ENCODE measurements around the gene TMBIM6. TPM values are rescaled to one million over a fixed set of nuclear protein-coding genes. Genes with fewer than 3 reads are reported as not detected.
A peak's percentile ranks its signal among the peaks of the same experiment; 100 is the strongest.

TMBIM6 gene
- polyA plus RNA-seq, 12 donors, result 244 to 709 (median 288) TPM

DNA sequence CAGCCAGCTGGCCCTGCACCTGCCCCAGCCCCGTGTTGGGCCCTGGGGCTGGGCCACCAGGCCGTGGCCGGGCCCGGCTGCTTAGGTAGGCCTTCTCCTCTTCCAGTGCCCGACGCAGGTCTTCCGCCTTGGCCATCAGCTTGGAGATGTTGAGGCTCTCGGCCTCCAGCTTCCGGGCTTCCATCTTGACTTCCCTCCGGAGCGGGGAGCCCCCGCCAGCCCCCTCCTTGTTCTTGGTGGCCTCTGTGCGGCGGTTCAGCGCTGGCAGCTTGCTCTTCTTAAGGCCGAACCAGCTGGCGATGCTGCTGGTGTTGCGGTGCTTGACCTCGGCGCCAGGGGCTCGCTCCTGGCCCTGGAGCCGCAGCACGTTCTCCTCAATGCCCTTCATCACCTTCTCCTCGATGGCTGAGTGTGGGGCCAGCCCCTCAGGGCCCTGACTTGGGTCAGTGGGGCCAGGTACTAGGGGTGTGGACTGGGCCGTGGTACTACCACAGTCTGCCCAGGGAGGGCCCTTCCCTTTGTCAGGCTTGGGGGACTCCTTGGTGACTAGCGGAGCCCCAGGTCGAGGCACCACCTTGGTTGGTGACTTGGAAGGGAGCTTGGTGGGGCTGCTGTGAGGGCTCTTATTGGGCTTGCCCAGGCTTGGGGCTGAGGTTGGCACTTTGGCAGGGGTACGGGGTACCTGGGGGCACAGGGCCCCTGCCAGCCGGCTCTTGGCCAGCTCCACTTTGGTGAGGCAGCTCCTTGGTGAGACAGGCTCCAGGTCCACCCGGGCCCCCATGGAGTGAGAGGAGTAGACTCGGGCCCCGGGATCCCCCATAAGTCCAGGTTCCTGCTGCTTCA lies 53.7 kb downstream of the TMBIM6 start:
- DNase-seq, result no peak

DNA sequence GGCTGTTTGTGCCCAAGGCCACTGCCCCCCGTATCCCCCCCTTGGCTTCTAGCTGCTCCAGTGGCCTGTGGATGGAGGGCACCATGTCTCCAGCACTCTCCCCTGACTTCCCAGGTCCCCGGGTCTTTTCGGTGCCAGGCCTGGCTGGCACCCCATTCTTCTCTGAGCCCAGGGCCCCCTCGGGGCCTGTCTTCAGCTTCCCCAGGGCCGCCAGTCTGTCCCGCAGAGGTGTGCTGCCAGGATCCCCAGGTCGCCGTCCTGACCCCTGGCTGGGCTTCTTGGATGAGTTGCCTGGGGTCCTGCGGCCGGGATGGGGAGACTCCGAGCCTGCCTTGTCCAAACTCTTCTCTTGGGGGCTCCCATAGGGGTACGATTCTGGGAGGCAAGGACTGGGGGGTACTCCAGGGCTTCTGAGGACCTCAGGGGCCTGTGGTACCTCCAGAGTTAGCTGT lies 54.3 kb downstream of the TMBIM6 start:
- DNase-seq, result no peak

DNA sequence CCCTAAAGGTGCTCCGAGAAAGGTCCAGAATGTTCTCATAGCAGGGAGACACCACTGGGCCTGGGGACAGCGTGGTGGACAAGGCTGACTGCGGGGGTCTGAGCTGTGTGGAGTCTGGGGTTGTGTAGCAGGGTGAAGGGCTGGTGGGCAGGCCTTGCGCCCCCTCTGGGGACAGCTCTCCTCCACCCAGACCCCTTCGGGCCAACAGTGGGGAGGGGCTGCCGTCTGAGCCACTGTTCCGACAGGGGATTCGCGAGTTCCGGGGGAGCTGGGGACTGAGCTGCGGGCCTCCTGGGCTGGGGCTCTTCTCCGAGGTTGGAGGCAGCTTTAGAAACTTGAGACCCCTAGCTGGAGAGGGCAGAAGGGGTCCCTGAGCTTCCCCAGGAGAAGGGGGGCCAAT lies 54.8 kb downstream of the TMBIM6 start:
- no peak for DNase-seq

DNA sequence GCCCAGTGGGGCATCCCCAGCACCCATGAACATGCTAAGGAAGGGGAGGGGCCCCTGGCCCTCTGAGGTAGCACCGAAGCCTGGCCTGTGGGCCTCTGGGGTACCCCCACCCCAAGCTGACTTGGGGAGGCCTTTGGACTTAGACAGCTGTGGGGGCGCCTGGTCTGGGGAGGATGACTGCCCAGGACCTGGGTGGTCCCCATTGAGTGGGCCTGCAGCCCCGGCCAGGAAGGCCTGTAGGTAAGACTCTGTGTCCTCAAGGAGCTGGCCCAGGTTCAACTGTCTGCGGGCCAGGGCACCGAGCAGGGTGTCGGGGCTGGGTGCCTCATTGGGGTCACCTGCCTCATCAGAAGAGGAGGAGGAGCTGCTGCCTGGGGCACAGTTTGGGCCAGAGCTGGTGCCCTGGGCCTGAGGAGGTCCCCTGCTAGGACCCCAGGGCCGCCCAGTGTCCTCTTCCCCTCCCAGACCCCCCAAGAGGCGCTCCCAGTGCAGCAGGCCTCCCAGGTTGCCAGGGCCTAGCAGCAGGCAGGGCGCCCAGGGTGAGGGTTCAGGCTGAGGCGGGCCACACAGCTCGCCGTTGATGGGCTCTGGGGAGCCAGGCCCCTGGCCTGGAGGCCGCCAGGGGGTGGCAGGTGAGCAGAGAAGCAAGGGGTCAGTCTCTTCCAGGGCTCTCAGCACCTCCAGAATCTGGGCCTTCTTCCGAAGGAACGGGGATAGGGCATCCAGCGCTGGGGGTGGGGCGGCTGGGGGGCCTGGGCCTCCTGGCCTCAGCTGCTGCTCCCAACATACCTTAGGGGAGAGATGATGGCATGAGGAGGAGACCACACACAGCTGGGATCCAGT lies 55.5 kb downstream of the TMBIM6 start:
- DNase-seq, result no peak

DNA sequence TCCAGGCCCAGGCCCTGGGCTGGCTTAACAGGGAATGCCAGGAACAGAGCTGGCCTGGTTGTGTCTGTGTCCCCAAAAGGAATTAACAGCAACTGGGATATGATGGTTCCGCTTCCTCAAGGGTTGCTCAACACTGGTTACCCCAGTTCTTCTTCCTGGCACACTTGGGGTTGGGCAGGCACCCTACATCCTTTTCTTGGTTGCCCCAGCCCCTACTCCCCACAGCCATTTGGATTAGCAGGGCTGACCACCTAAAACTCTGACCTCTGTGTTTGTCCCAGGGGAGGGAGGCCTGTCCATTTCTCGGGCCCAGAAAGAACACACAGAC lies 56.1 kb downstream of the TMBIM6 start:
- no peak for DNase-seq

DNA sequence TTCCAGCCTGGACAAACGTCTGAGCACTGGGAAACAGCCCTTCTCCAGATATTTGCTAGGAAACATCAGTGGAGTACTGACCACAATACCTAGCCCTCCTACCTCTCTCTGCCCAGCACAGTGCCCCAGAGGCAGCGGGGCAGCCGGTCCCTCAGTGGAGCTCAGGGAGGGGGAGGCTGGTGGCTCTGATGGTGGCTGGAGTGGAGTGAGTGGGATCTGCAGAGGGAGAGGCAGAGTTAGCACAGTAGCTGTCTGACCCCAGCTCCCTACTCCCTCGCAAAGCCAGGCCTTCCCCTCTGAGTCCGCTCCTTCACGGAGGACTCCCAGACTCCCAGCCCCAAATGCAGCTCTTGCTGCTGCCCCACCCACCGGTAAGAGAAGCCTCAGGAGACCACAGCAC lies 56.9 kb downstream of the TMBIM6 start:
- no peak for DNase-seq

DNA sequence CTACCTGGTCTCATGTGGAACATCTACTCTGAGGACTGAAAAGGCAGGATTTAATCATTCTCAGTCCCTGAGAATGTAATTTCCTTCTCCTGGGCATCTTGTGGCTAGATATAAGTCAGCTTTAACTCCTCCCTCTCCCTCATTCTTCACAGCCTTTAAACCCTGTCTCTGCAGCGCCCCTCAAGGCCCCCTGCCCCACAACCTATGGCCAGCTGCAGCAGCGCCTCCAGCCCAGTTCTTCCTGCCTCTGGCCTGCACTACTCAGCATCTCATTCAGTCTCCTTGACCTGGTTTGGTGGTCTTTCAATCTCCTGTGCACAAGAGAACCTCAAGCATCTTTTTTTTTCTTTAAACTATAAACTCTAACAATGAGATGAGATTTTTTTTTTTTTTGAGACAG lies 57.6 kb downstream of the TMBIM6 start:
- no peak for DNase-seq

DNA sequence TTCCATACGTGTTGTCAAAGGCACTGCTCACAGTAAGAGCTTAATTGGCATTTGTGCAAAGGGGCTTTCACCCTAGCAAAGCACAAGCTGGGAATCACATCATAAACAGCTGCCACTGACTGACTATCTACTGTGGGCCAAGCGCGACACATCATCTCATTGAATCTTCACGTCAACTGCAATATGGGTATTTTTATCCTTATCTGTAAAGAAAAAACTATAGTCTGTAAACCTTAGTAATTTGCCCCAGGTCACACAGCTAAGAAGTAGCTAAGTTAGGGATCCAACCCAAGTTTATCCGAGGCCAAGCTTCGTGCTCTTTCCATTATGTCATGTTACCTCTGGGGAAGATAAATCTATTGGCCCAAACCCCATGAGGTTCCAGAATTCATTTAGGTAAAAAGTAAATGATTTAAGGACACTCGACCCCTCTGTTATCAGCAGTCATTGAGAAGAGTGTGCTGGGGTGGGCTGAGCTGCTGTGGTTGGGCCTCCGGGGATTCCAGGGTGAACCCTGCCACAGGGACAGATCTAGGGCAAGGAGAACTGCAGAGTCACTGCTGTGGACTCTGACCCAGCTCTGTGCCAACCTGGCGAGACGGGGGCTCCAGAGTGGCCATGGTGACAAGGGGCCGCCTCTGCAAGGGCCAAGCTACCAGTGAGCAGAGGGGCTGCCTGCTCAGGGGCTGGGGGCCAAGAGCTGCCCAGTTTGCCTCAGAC lies 59.2 kb downstream of the TMBIM6 start:
- no peak for DNase-seq

DNA sequence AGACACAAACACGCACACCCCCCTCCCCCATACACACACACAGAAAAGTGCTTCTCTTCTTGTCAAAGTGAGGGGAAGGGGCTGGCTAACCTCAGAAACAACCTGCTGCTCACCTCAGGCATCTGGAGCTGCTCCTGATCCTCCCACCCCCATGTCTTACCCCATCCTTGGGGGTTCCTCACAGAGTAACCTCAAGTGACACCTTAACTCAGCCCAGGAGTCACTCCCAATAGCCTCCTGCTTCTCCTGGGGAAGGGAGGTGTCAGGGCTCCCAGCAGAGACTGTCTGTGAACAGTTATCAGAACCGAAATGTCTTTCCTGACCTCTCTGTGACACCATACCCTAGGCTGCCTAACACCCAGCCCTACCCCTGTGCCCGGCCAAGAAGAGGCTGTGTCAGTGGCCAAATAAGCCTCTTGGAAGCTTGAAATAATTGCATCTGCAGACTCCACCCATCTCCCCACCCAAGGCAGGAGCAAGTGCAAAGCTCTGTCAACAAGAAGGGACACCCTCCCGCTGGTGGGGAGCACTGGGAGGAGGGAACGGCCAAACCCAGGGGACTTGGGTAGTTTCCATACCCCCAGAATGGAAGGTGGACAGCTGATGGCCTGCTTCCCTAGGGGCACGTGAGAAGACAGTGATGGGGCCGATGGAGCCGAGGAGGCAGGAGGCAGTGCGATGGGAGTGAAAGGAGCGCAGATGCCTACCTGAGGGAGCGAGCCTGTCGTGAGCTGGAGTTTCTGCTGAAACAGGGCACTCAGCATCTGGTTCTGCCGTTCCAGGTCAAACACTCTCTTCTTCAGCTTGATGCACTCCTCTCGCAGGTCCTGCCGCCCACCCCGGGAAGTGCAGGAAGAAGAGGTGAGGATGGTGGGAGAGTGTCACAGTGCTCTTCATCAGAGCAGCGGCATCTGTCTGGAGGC lies 60.0 kb downstream of the TMBIM6 start:
- no peak for DNase-seq

DNA sequence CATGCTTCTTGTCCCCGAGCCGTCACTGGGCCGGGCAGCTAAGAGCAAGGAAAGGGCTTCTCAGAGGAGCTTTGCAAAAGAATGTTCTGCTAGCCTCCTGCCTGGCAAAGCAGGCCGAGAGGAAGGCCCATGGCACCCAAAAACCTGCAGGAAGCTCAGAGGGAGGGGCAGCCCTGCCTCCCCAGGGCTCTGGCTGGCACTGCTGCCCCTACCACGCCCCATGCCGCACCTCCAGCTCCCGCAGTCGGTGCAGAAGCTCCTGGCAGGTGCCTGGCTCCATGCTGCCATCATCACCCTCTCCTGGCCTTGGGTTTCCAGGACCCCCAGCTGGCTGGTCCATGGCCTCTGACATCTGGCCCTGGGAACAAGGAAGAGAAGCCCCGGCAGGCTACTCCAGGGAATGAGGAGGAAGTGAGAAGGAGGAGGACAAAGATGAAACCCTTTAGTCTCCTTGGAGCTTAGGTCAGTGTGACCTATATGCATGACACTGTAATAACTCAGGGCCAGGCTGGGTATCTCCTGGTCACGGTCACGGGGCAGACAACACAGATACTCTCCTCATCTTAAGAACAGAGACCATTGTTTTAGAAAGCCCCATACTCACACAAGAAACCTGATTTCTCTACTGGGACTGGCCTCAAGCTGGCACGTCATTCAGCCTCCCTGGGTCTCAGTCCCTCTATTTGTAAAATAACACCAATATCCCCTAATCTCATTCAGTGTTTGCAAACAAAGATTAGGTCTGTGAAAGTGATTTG lies 62.5 kb downstream of the TMBIM6 start:
- DNase-seq, result no peak

DNA sequence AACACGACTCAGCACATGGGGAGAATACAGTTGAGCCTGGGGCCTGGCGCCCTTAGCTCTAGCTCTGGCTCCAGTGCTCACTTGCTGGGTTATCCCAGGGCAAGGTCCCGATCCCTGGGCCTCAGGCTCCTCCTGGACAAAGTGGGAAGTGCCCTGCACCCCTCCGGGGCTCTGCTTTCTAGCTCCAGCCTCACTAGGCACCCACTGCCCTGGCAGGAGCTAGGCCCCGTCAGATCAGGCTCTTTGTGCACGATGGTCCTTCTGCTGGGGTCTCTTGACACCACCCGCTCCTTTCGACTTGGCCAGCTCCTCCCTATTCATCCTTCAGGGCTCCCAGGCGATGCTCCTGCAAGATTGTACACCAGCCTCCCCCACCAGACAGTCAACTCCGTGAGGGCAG lies 63.5 kb downstream of the TMBIM6 start:
- DNase-seq, result no peak

DNA sequence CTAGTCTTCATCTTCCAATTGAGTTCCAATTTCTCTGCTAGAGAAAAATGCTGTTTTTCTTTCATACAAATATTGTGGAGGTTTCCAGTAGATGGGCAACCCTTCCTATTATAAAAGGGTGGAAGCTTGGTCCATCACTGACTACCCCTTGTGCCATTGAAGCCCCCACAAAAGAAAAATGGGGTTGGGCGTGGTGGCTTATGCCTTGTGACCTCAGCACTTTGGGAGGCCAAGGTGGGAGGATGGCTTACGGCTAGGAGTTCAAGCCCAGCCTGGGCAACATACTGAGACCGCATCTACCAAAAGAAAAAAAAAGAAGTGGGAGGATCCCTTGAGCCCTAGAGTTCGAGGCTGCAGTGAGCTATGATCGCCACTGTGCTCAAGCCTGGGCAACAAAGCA lies 64.1 kb downstream of the TMBIM6 start:
- DNase-seq, result no peak

DNA sequence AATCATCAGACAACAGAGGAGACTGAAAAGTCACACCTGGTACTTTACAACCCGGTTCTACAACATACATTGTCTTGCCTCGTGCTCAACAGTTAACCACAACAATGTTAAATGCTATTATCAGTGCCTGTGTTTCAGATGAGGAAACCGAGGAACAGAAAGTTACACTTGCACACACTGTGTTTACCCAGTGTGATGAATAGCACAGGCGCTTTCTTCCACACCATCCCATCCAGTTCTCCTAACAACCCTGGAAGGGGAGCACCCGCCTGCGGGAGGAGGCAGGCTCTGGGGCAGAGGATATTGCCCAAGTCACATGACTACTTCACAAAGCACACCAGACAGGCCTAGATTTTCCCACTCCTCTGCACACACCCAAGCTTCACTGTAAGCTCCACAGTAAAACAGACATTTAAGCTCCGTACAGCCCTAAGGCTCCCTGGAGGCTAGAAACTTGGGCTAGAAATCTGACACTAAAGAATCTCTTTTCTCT lies 65.0 kb downstream of the TMBIM6 start:
- no peak for DNase-seq

DNA sequence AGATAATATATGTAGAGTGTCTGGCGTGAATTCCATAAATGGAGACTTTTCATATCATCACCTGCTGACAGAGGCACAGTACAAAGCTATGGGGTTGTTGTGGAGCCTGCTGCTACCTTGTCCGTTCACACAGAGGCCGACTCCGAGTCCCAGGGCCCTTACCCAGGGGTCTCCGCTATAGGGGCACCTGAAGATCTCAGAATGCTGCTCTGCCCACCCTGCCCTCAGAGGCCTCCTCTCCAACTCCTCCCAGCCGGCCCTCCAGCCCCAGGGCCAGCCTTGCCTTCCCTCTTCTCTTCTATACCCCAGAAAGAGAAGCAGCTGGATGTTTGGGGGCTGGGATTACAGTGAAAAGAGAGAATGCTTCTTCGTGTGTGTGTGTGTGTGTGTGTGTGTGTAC lies 65.5 kb downstream of the TMBIM6 start:
- no peak for DNase-seq

DNA sequence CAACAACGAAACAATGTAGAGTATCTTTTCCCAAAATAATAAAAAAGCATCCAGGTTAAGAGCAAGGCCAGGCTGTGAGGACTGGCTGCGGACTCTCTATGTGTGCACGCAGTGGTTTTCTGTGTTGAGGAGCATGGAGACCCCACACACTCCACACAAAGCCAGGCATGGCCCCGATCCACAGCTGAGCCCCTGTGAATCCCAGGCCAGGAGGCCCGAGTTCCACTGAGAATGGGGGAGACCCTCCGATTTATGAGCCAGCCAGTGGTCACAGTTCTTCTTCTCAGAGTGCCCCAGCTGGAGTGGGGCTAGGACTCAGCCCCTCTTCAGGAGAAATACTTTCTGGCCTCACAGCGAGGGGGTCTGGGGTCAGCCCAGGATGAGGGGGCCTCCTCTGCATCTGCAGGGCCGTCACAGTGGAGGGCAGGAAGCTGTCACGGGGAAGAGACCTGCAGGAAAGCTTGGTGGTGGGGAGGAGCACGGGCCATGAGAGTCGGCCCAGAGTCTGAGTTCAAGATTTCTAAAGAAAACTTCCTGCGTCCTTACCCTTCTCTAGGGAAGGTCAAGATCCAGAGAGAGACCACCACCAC lies 66.7 kb downstream of the TMBIM6 start:
- DNase-seq, result no peak

DNA sequence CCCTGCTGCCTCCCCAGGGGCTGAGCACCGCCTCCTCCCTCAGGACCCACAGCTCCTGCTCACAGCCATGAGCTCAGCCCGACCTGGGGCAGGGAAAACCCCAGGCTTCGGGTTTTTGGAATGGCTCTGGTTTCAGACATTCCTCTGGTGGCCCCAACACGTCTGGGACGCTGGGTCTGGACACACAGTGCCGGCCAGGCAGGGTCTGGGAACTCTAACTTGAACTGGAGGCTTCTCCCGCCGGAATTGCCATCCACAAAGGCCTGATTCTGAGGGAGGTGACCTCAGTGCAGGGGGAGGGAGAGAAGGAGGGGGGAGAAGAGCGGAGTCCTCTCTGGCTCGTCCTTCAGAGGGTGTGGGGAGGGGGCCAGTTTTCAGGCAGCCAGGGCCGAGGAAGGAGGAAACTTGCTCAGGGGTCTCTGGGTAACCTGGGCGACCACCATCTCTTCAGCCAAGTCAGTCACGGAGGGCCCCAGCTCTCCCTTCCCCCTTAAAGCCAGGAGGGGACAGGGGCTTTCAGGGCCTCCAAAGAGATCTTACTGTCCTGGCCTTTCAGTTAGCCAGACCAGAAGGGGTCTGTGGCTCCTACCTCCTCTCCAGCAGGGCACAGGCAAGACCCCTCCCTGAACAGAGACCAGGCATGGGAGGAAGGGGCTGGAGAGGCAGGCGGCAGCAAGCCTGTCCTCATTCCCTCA lies 67.5 kb downstream of the TMBIM6 start:
- DNase-seq, result peak; percentile 49

DNA sequence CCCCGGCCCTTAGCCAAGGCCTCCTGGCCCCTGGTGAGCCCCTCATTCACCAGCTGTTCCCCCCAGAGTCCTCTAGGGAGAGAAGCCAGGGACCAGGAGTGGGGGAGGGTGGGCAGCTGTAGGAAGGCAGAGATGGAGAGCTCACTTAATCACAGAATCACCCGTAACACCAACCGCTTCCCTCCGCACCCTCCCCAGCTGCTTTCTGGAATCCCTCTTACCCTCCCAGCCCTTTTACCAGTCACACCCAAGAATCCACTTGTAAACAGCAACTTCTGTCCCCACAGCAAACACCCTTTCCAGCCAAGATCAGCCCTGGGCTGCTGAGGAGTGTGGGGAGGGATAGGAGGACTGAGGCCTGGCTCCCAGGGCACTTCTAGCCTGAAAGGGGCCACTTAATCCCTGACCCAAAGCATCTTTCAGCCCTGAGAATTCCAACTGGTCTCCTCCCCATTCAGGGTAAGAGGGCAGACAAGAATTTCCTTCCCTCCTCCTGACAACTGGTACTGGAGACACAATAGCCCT lies 68.1 kb downstream of the TMBIM6 start:
- DNase-seq, result peak; percentile 66

DNA sequence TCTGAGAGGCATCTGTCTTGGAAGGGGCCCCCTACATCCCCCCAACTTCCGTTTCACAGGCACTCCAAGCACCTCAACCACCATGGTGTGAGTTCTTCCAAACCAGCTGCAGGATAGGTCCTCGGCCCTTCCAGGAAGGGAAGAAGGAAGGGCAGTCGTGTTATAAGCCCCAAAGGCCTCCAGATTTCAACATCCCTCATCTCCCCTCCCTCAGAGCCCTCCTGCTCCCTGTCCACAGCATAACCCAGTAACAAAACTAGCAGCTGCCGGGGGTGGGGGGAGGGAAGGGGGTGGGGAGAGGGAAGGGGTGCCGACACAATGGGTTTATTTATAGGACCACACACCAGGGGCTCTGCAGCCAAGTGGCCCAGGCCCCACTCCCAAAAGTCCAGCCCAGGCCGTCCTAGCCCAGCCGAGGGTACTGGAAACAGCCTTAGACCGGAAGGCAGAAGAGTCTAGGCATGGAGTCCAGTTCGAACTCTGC lies 68.6 kb downstream of the TMBIM6 start:
- peak; percentile 31 for DNase-seq

DNA sequence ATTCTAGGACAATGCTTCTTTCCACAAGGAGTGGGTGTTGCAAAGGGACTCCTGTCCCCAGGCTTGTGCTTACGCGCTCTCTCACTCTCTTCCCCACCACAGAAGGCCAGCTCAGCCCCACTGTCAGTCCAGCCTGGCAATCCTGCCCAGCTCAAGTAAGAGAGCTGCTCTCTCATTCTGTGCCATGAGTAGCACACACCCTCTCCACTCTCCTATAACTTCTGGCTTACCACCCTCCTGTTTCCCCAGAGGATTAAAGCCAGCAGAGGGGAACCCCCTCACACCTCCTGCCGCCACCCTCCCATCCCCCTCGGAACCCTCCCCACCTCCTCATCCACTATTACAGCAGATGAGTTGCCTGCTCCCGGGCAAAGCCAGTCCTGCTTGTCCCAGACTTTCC lies 69.8 kb downstream of the TMBIM6 start:
- DNase-seq, result no peak
